ENCODE measurements around the gene NOL9.

The NOL9 gene

DNA sequence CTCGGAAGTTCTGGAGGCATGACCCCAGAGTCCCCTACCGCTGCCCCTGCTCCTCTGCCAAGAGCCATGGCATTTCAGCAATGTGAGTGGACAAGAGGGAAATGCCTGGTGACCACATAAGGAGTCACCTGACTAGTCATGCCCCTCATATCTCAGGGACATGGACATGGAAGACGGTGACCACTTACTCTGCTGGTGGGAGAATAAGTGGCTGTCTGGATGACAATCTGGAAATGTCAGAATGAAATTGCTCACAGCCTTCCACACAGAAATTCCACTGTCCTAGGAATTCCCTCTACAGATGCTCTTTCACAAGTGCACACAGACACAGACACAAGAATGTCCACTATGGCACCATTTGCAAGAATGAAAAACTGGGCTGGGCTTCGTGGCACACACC, 38.5 kb downstream of the NOL9 start:
- DNase-seq (ENCODE audit: low spot score), result no peak
- in situ Hi-C loops (cut with MboI; ENCODE audit: low pct_unique_long_range_greater_than_20kb, low sequenced_read_pairs, unreplicated experiment), result no loop called here
- TF ChIP-seq, protein P1, sequence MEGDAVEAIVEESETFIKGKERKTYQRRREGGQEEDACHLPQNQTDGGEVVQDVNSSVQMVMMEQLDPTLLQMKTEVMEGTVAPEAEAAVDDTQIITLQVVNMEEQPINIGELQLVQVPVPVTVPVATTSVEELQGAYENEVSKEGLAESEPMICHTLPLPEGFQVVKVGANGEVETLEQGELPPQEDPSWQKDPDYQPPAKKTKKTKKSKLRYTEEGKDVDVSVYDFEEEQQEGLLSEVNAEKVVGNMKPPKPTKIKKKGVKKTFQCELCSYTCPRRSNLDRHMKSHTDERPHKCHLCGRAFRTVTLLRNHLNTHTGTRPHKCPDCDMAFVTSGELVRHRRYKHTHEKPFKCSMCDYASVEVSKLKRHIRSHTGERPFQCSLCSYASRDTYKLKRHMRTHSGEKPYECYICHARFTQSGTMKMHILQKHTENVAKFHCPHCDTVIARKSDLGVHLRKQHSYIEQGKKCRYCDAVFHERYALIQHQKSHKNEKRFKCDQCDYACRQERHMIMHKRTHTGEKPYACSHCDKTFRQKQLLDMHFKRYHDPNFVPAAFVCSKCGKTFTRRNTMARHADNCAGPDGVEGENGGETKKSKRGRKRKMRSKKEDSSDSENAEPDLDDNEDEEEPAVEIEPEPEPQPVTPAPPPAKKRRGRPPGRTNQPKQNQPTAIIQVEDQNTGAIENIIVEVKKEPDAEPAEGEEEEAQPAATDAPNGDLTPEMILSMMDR (IDR thresholded peaks at IDR 0.05; ENCODE audit: extremely low read depth, insufficient read depth, missing control alignments), result no peak

DNA sequence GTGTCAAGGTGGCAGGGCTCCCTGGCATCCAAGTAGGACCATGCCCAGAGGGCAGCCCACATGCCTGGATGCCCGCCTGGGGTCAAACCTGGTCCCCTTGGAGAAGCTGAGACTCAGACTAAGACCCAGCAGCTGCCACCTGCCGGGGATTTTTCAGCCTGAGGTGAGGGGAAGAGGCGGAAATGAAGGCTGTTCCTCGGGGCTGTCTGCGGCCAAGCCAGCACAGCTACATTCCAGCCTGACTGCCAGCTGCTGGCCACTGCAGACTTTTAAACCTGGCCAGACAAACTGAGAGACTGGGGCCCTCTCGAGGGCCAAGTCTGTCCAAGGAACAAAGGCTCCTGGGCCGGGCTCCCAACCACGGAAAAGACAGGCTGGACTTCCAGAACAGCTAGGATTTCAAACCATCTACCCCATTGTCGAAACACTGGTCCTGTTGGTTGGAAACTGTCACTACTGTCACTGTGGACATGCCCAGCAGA, 41.0 kb downstream of the NOL9 start:
- DNase-seq (ENCODE audit: low spot score), result no peak
- TF ChIP-seq, protein P1 (IDR thresholded peaks at IDR 0.05; ENCODE audit: extremely low read depth, insufficient read depth, missing control alignments), result no peak
- in situ Hi-C loops (cut with MboI; ENCODE audit: low pct_unique_long_range_greater_than_20kb, low sequenced_read_pairs, unreplicated experiment), result no loop called here

DNA sequence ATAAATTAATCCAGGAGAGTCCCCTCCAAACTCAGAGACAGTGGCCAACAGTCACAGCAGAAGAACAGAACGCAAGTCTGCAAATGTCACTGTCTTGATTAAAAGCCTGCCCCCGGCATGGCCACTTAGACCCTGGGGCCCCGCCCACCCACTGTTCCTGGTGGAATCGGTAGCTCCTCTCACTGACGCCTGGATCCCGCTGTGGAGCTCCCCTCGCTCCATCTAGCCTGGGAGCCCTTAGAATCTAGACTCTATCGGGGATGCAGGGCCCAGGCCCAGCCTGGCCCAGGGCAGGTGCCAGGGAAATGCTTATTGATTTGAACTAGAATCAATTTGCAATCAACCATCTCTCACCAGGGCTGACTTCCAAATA, 41.4 kb downstream of the NOL9 start:
- no peak for DNase-seq (ENCODE audit: low spot score)
- TF ChIP-seq, protein P1 (IDR thresholded peaks at IDR 0.05; ENCODE audit: extremely low read depth, insufficient read depth, missing control alignments), result no peak
- in situ Hi-C loops (cut with MboI; ENCODE audit: low pct_unique_long_range_greater_than_20kb, low sequenced_read_pairs, unreplicated experiment), result no loop called here

DNA sequence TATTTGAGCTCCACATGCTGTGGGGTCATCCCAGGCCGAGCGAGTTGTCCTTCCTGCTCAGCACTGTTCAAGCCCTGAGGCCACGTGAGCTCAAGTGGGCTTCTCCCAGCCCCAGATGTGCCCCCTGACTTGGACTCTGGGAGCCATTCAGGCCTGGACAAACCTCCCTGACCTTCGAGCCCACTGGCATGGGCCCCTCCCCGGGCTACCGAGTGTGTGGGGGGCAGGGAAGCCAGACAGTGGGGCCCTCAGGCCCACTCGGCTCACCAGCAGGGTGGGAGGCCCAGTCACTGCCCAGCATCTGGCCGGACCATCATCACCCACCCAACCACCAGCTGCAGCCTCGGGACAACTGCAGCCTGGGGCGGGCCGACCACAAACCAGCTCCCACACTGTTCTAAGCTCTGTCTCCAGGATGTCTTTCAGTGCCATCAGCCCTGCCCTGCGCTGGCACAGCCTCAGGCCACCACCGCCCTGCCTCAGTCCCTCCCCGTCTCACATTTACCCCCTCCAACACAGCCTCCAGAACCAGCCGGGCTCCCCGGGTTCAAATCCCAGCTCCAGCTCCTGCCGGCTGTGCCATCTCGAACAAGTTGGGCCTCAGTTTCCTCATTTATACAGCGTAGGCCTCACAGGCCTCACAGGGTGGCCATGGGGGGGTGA, 41.9 kb downstream of the NOL9 start:
- no peak for DNase-seq (ENCODE audit: low spot score)
- in situ Hi-C loops (cut with MboI; ENCODE audit: low pct_unique_long_range_greater_than_20kb, low sequenced_read_pairs, unreplicated experiment), result no loop called here
- TF ChIP-seq, protein P1 (IDR thresholded peaks at IDR 0.05; ENCODE audit: extremely low read depth, insufficient read depth, missing control alignments), result no peak

DNA sequence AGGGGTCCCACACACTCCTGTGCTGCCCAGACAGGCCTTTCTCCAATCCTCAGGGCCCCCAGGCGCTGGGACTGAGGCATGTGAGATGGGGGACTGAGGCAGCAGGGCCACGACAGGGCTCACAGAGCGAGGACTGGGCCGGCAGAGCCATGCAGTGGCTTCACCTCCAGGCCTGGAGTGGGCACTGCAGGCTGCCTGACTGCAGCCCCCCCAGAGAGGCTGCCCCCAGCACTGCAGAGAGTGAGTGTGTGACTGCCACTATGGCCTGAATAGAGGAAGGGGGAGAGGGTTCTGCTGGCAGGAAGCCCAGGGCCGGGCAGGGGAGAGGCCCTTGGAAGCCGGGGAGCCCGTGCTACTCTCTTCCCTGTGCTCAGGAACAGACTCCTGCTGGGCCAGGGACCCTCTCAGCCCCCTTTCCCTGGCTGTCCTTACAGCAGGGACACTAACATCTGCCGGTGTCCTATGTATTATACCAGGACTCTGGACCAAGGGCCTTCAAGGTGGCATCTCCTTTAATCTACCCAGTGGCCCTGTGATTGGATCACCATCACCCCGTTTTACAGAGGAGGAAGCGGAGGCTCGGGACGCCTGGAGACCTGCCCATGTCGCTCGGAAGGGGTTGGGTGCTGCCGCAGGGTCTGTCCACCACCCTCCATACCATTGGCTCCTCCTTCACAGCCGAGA, 42.6 kb downstream of the NOL9 start:
- TF ChIP-seq, protein P1 (IDR thresholded peaks at IDR 0.05; ENCODE audit: extremely low read depth, insufficient read depth, missing control alignments), result no peak
- in situ Hi-C loops (cut with MboI; ENCODE audit: low pct_unique_long_range_greater_than_20kb, low sequenced_read_pairs, unreplicated experiment), result no loop called here
- DNase-seq (ENCODE audit: low spot score), result no peak

DNA sequence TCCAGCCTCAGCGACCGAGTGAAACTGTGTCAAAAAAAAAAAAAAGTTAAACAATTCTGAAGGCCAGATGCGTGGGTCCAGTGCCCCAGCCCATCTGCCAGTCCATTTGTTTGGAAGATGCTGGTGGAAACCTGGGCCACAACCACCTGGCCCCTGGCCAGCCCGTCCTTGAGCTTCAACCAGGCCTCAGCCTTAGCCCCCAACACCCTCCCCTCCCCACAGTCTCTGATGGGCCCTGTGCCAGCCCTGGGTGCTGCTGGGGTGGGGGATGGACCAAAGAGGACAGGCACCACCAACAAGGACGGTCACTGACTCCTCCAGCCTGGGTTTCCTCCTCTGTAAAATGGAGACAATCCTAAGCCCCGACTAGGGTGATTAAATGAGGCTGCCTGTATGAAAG, 43.3 kb downstream of the NOL9 start:
- TF ChIP-seq, protein P1 (IDR thresholded peaks at IDR 0.05; ENCODE audit: extremely low read depth, insufficient read depth, missing control alignments), result no peak
- in situ Hi-C loops (cut with MboI; ENCODE audit: low pct_unique_long_range_greater_than_20kb, low sequenced_read_pairs, unreplicated experiment), result no loop called here
- DNase-seq (ENCODE audit: low spot score), result no peak

Data from GM13977 (cell line).